HepG2 (cell line): Measurements from ENCODE around the gene POLR1D. TPM values are rescaled to one million over a fixed set of nuclear protein-coding genes. Genes with fewer than 3 reads are reported as not detected.
A peak's percentile ranks its signal among the peaks of the same experiment; 100 is the strongest.

Experiments
- ATAC-seq: fragments of 200-7000 bp; cut with Tn5 transposase; 3 replicates; pipeline ENCODE4 v1.9.1; 2020; ENCODE audit warnings: mild to moderate bottlenecking, moderate library complexity
- BruUV-seq: library from RNA; stranded (reverse); fragments of 400-500 nt; replicated peaks from 2 replicates; lab custom pipeline; 2021; lab: Mats Ljungman, UMichigan
- CTCF ChIA-PET: fragments of 300-600 bp; formaldehyde crosslinking; extraction: SDS; loops from one replicate; lab custom pipeline; 2021; ENCODE audit warnings: low total read pairs, inconsistent platforms, low intra/inter-chr PET ratio; lab: Yijun Ruan, JAX
- POLR2A ChIA-PET: fragments of 350-600 bp; sonication (Branson Sonifier 250); formaldehyde crosslinking; loops from one replicate; lab custom pipeline; 2020; ENCODE audit warnings: antibody characterized with exemption, inconsistent platforms; lab: Yijun Ruan, JAX
- DNase-seq: peaks from one replicate; pipeline ENCODE4 v3.0.0-alpha.2; 2015; ENCODE audit warnings: low spot score
- FAIRE-seq: peaks from 3 replicates; lab custom pipeline; 2011; peaks lifted over from hg19 to GRCh38; lab: Jason Lieb, UNC
- H2AFZ ChIP-seq: one replicate; pipeline ENCODE4 v1.6.1; 2011; ENCODE audit warnings: low read length, inconsistent platforms
- H3K27ac ChIP-seq: fragments of 300-600 bp; 3 replicates; pipeline ENCODE4 v1.8.0; 2011; ENCODE audit warnings: mixed run types, mild to moderate bottlenecking, mixed read lengths, low read length, inconsistent platforms; ENCODE audit not compliant: insufficient read depth; ENCODE audit errors: extremely low read length
- H3K27me3 ChIP-seq, 2 experiments: fragments of 200-600 bp in 1 of 2; 2 replicates in 1 of 2; 3 replicates in 1 of 2; pipeline versions ENCODE4 v1.6.0 to v1.8.0; 2011; ENCODE audit warnings: low read length in 2 of 2, mild to moderate bottlenecking in 2 of 2, moderate library complexity in 2 of 2, inconsistent platforms in 1 of 2; ENCODE audit not compliant: insufficient read depth in 2 of 2, control insufficient read depth in 1 of 2
- H3K36me3 ChIP-seq, 2 experiments: fragments of 200-600 bp in 1 of 2; replicated peaks in 1 of 2; 2 replicates in 1 of 2; 3 replicates in 1 of 2; pipeline versions ENCODE4 v1.5.1 to v1.8.0; 2011; ENCODE audit warnings: low read length in 2 of 2, inconsistent platforms in 1 of 2; ENCODE audit not compliant: insufficient read depth in 2 of 2, control insufficient read depth in 1 of 2
- H3K4me1 ChIP-seq: 2 replicates; pipeline ENCODE4 v1.5.1; 2012; ENCODE audit warnings: low read length, inconsistent platforms; ENCODE audit not compliant: insufficient read depth
- H3K4me2 ChIP-seq: 2 replicates; pipeline ENCODE4 v1.6.0; 2011; ENCODE audit warnings: low read depth, low read length, inconsistent platforms
- H3K4me3 ChIP-seq, 3 experiments: fragments of 200-600 bp in 1 of 3; sonication (generic), shearing (Covaris generic) in 1 of 3; replicated peaks in 1 of 3; 2 replicates each; pipeline ENCODE4 v1.5.1; 2011 to 2016; ENCODE audit warnings: low read length in 3 of 3, inconsistent platforms in 2 of 3, low read depth in 2 of 3, mild to moderate bottlenecking in 2 of 3, control low read depth in 1 of 3, mixed read lengths in 1 of 3; ENCODE audit not compliant: insufficient read depth in 1 of 3
- H3K79me2 ChIP-seq: one replicate; pipeline ENCODE4 v1.6.1; 2011; ENCODE audit warnings: low read length, inconsistent platforms; ENCODE audit not compliant: insufficient read depth
- H3K9ac ChIP-seq: 2 replicates; pipeline ENCODE4 v1.6.0; 2011; ENCODE audit warnings: mild to moderate bottlenecking, low read depth, low read length, inconsistent platforms; ENCODE audit not compliant: insufficient read depth
- H3K9me3 ChIP-seq: 2 replicates; pipeline ENCODE4 v1.5.1; 2012; ENCODE audit warnings: mild to moderate bottlenecking, low read length
- H4K20me1 ChIP-seq: 2 replicates; pipeline ENCODE4 v1.6.0; 2011; ENCODE audit warnings: inconsistent platforms, mild to moderate bottlenecking, low read length, moderate library complexity; ENCODE audit not compliant: insufficient read depth
- HMG20A ChIP-seq: IDR thresholded peaks from 2 replicates; pipeline ENCODE4 v1.6.1; 2016; ENCODE audit warnings: borderline replicate concordance
- HOXA3 ChIP-seq: sonication (generic); formaldehyde crosslinking; IDR thresholded peaks from 2 replicates; pipeline ENCODE4 v1.5.0; 2020; ENCODE audit warnings: missing genetic modification reagents
- RCOR2 ChIP-seq: IDR thresholded peaks from 2 replicates; pipeline ENCODE4 v1.6.1; 2016; ENCODE audit warnings: missing biosample characterization, missing genetic modification reagents
- SOX13 ChIP-seq, 3 experiments: fragments of 450-650 bp in 1 of 3; sonication (generic) in 1 of 3; formaldehyde crosslinking in 1 of 3; IDR thresholded peaks in 2 of 3; conservative IDR thresholded peaks in 1 of 3; 2 replicates each; pipeline versions ENCODE4 v1.5.0 to v1.6.1; 2016 to 2020; ENCODE audit warnings: antibody characterized with exemption in 1 of 3, mild to moderate bottlenecking in 1 of 3, missing compliant biosample characterization in 1 of 3, missing genetic modification reagents in 1 of 3, moderate library complexity in 1 of 3
- TBX3 ChIP-seq: fragments of 450-650 bp; IDR thresholded peaks from 2 replicates; pipeline ENCODE4 v1.6.1; 2017; ENCODE audit warnings: antibody characterized with exemption, mild to moderate bottlenecking, inconsistent platforms, borderline replicate concordance
- TFDP2 ChIP-seq: sonication (generic); formaldehyde crosslinking; IDR thresholded peaks from 2 replicates; pipeline ENCODE4 v1.4.0; 2020; ENCODE audit warnings: missing genetic modification reagents
- ZFP91 ChIP-seq: sonication (generic); formaldehyde crosslinking; IDR thresholded peaks from 2 replicates; pipeline ENCODE4 v1.9.0; 2022; ENCODE audit warnings: missing genetic modification reagents, mild to moderate bottlenecking, borderline replicate concordance
- ZMAT3 ChIP-seq: sonication (generic); formaldehyde crosslinking; conservative IDR thresholded peaks from 2 replicates; pipeline ENCODE4 v1.7.0; 2021; ENCODE audit warnings: missing genetic modification reagents
- ZNF710 ChIP-seq: sonication (generic); formaldehyde crosslinking; IDR thresholded peaks from 2 replicates; pipeline ENCODE4 v1.5.0; 2020; ENCODE audit warnings: mild to moderate bottlenecking, missing genetic modification reagents, borderline replicate concordance
- WGBS: methylation state at CpG from one replicate; pipeline ENCODE4 v1.1.6; 2017; ENCODE audit warnings: low lambda C conversion rate; 5-methylcytosine and 5-hydroxymethylcytosine counted together
- in situ Hi-C: cut with HindIII; loops from 2 replicates; pipeline ENCODE4 v1.10.0; 2017; ENCODE audit warnings: low pct_unique_long_range_greater_than_20kb; ENCODE audit not compliant: extremely low pct_ligation_motif_present
- intact Hi-C: fragments of 100-400 bp; cut with micrococcal nuclease; formaldehyde crosslinking; loops from one replicate; pipeline ENCODE4 v1.10.0; 2022; ENCODE audit not compliant: unreplicated experiment
- polyA plus RNA-seq, 8 experiments: library from polyadenylated mRNA; depleted of rRNA in 3 of 8; stranded (reverse) in 7 of 8; unstranded in 1 of 8; fragments of >200 nt; fragmentation: Illumina TruSeq in 4 of 8; extraction: Trizol in 4 of 8; gene quantifications; 2 replicates each; pipeline versions ENCODE4 v1.2.1 to v1.2.3, GENCODE V29; 2011 to 2016; ENCODE audit warnings: low read depth in 4 of 8, missing spikeins in 1 of 8, mixed read lengths in 1 of 8; ENCODE audit not compliant: insufficient read depth in 1 of 8
- total RNA-seq, 5 experiments: library from RNA; depleted of rRNA; stranded (reverse); fragments of >200 nt; fragmentation: Illumina TruSeq; extraction: Trizol; gene quantifications; 2 replicates each; pipeline ENCODE4 v1.2.3, GENCODE V29; 2016; ENCODE audit warnings: low read depth in 1 of 5

Gene POLR1D
- total and polyA plus RNA-seq, 2 of the 13 experiments (the other 11 are each of a cell fraction or from before 2014, with no cell fraction given) = 183 to 490 TPM

- TF ChIP-seq ZNF710 (CRISPR knock-in tag) = peak; percentile 58
- peak; percentile 66; the same call in 1 of the 2 replicates for TF ChIP-seq TFDP2
- no peak for TF ChIP-seq ZFP91
- TF ChIP-seq RCOR2 (CRISPR knock-in tag) = peak; percentile 36; the same call in 1 of the 2 replicates
- peak; percentile 82; the same call in 1 of the 2 replicates for TF ChIP-seq HMG20A
- no peak for TF ChIP-seq SOX13 (IDR thresholded peaks at IDR 0.05)
- peak in 1 of 2 experiments; percentile 80; a peak in 2 of 4 replicates for TF ChIP-seq SOX13 (CRISPR knock-in tag; conservative IDR thresholded peaks at IDR 0.05 in 1 of 2, IDR thresholded peaks at IDR 0.05 in 1 of 2)
- TF ChIP-seq, all 625 proteins: peak for 60
These were observed 4.1 kb downstream of the POLR1D start (continued) for GRCh38 chr13:27625839-27626238.

GRCh38 chr13:27627380-27627779 is 5.7 kb downstream of the POLR1D start:
- FAIRE-seq = no peak
- POLR2A ChIA-PET = no interaction called here

More at GRCh38 chr13:27627380-27627779, 5.7 kb downstream of the POLR1D start:
- Histone ChIP-seq H3K4me2 (no peak overlapping the region), H3K4me3 (no peak overlapping the region), H2AFZ (no peak overlapping the region), H3K9me3 (no peaks in the 10 kb centered on the region), H3K79me2 (peaks cover 53% of the 10 kb centered on the region), H4K20me1 (peaks cover 10% of the 10 kb centered on the region), H3K36me3 (peaks cover 4% of the 10 kb centered on the region in 2 experiments; a peak in 3 of 5 replicates), H3K27me3 (no peaks in the 10 kb centered on the region; a peak in 1 of 5 replicates), H3K4me1 (peaks cover 70% of the 10 kb centered on the region), H3K27ac (no peak overlapping the region), H3K9ac (no peak overlapping the region)
- DNase-seq (no peak), ATAC-seq (no peak)
- TF ChIP-seq HOXA3 (no peak), ZMAT3 (no peak), TBX3 (no peak)
- 96% methylated on average over 3 of the region's 3 CpGs for WGBS
- CTCF ChIA-PET = no interaction called here
- no TSS peak for BruUV-seq
- intact Hi-C loops (no loop called here), in situ Hi-C loops (no loop called here)
